HFF-Myc (cell line): Measurements from ENCODE around the gene YARS1.
"Not testable (repeated sequence)": the region's sequence is repeated elsewhere in the genome, so short reads cannot be mapped to it uniquely, and the experiment has no call there.

Experiments
- DNase-seq: peaks from one replicate; pipeline ENCODE4 v3.0.0-alpha.2; 2011; ENCODE audit warnings: low read depth; ENCODE audit errors: extremely low read depth
- H3K4me3 ChIP-seq: replicated peaks from 2 replicates; pipeline ENCODE4 v1.5.1; 2011; ENCODE audit warnings: low read depth, mild to moderate bottlenecking, control low read depth, low read length
- CTCF ChIP-seq: IDR thresholded peaks from 2 replicates; pipeline ENCODE4 v1.5.1; 2012; ENCODE audit warnings: mild to moderate bottlenecking, low read depth, low read length, control low read depth; ENCODE audit errors: missing control alignments

Gene YARS1

GRCh38 chr1:32791881-32792280, 25.3 kb downstream of the YARS1 start:
- no peak for TF ChIP-seq CTCF
- no peak overlapping the region for H3K4me3 ChIP-seq
- no peak for DNase-seq

- peak; percentile 52 for DNase-seq
- not testable (repeated sequence) for H3K4me3 ChIP-seq
Measured at GRCh38 chr1:32789356-32789755, 27.8 kb downstream of the YARS1 start.

GRCh38 chr1:32786856-32787255, 30.3 kb downstream of the YARS1 start:
- no peak for TF ChIP-seq CTCF
- no peak for DNase-seq

GRCh38 chr1:32784817-32785216, 32.3 kb downstream of the YARS1 start:
- DNase-seq = no peak
- H3K4me3 ChIP-seq = no peak overlapping the region
- no peak for TF ChIP-seq CTCF

More at GRCh38 chr1:32786856-32787255, 30.3 kb downstream of the YARS1 start:
- H3K4me3 ChIP-seq = no peak overlapping the region

GRCh38 chr1:32783851-32784250, 33.3 kb downstream of the YARS1 start:
- no peak for TF ChIP-seq CTCF
- H3K4me3 ChIP-seq = no peak overlapping the region
- DNase-seq = no peak

GRCh38 chr1:32782086-32782485, 35.1 kb downstream of the YARS1 start:
- DNase-seq = no peak
- no peak overlapping the region for H3K4me3 ChIP-seq
- no peak for TF ChIP-seq CTCF

- TF ChIP-seq CTCF = no peak
- no peak for DNase-seq
- H3K4me3 ChIP-seq = no peak overlapping the region
Measured at GRCh38 chr1:32780628-32781234, 36.4 kb downstream of the YARS1 start.
